SK-N-SH (cell line): ENCODE results near the gene SEC14L6. TPM values are rescaled to one million over a fixed set of nuclear protein-coding genes. Genes with fewer than 3 reads are reported as not detected.
"Not testable (repeated sequence)": the region's sequence is repeated elsewhere in the genome, so short reads cannot be mapped to it uniquely, and the experiment has no call there.

ENCODE experiments used
- CTCF ChIA-PET: fragments of 300-600, 350-600 bp; formaldehyde crosslinking; extraction: SDS; loops from one replicate; lab custom pipeline; 2021; lab: Yijun Ruan, JAX
- POLR2A ChIA-PET: fragments of 350-600 bp; sonication (Branson Sonifier 250); formaldehyde crosslinking; extraction: SDS; loops from one replicate; lab custom pipeline; 2020; ENCODE audit warnings: antibody characterized with exemption, inconsistent platforms; lab: Yijun Ruan, JAX
- DNase-seq: peaks from one replicate; pipeline ENCODE4 v3.0.0; 2012
- H2AFZ ChIP-seq: fragments of 200-600 bp; sonication (generic); 2 replicates; pipeline ENCODE4 v1.8.1; 2016; ENCODE audit warnings: antibody characterized with exemption, mild to moderate bottlenecking, low read depth
- H3F3A ChIP-seq: fragments of 200-600 bp; sonication (generic); replicated peaks from 2 replicates; pipeline ENCODE3; 2016; ENCODE audit warnings: antibody characterized with exemption, mild to moderate bottlenecking; ENCODE audit not compliant: insufficient read depth
- H3K27ac ChIP-seq, 2 experiments: fragments of 200-500 bp in 1 of 2; fragments of 200-600 bp in 1 of 2; sonication (Bioruptor generic) in 1 of 2; sonication (generic), shearing (Covaris generic) in 1 of 2; 2 replicates each; pipeline versions ENCODE4 v1.5.1 to v1.6.1; 2014 to 2016; ENCODE audit warnings: low read depth in 2 of 2, inconsistent platforms in 1 of 2, low read length in 1 of 2, mild to moderate bottlenecking in 1 of 2, mixed read lengths in 1 of 2
- H3K27me3 ChIP-seq: fragments of 200-600 bp; sonication (generic), shearing (Covaris generic); 2 replicates; pipeline ENCODE4 v1.6.1; 2016; ENCODE audit warnings: mixed run types; ENCODE audit not compliant: insufficient read depth
- H3K36me3 ChIP-seq, 2 experiments: fragments of 200-500 bp in 1 of 2; fragments of 200-600 bp in 1 of 2; sonication (Bioruptor generic) in 1 of 2; sonication (generic) in 1 of 2; replicated peaks in 1 of 2; 2 replicates each; pipeline versions ENCODE3 to v1.5.1; 2014 to 2016; ENCODE audit warnings: low read length in 1 of 2, mild to moderate bottlenecking in 1 of 2; ENCODE audit not compliant: insufficient read depth in 2 of 2, control insufficient read depth in 1 of 2
- H3K4me1 ChIP-seq, 2 experiments: fragments of 200-500 bp in 1 of 2; fragments of 200-600 bp in 1 of 2; sonication (Bioruptor generic) in 1 of 2; sonication (generic), shearing (Covaris generic) in 1 of 2; 2 replicates each; pipeline versions ENCODE4 v1.5.1 to v1.6.1; 2014 to 2016; ENCODE audit warnings: low read depth in 1 of 2, low read length in 1 of 2, mixed run types in 1 of 2; ENCODE audit not compliant: insufficient read depth in 2 of 2, control insufficient read depth in 1 of 2
- H3K4me2 ChIP-seq: fragments of 200-600 bp; sonication (generic), shearing (Covaris generic); 2 replicates; pipeline ENCODE4 v1.6.1; 2017; ENCODE audit warnings: mixed run types
- H3K4me3 ChIP-seq, 2 experiments: fragments of 200-500 bp in 1 of 2; fragments of 200-600 bp in 1 of 2; sonication (Bioruptor generic) in 1 of 2; sonication (generic), shearing (Covaris generic) in 1 of 2; 2 replicates each; pipeline versions ENCODE4 v1.5.1 to v1.8.1; 2014 to 2016; ENCODE audit warnings: low read depth in 2 of 2, inconsistent platforms in 1 of 2, low read length in 1 of 2, mild to moderate bottlenecking in 1 of 2, mixed read lengths in 1 of 2, moderate library complexity in 1 of 2
- H3K79me2 ChIP-seq: fragments of 200-600 bp; sonication (generic); 2 replicates; pipeline ENCODE4 v1.8.1; 2017; ENCODE audit warnings: mild to moderate bottlenecking; ENCODE audit not compliant: insufficient read depth
- H3K9ac ChIP-seq: fragments of 200-600 bp; sonication (generic); 2 replicates; pipeline ENCODE4 v1.6.1; 2017; ENCODE audit warnings: mixed run types
- H3K9me2 ChIP-seq: fragments of 200-600 bp; sonication (generic); 2 replicates; pipeline ENCODE4 v1.6.1; 2017; ENCODE audit warnings: mixed run types
- H3K9me3 ChIP-seq: fragments of 200-600 bp; sonication (generic); 2 replicates; pipeline ENCODE4 v1.6.1; 2017; ENCODE audit warnings: mixed run types, mild to moderate bottlenecking, moderate library complexity
- H4K20me1 ChIP-seq: fragments of 200-600 bp; sonication (generic); 2 replicates; pipeline ENCODE4 v1.6.1; 2017; ENCODE audit warnings: mild to moderate bottlenecking, mixed run types; ENCODE audit not compliant: insufficient read depth
- ELF1 ChIP-seq: IDR thresholded peaks from 2 replicates; pipeline ENCODE4 v1.4.0; 2012
- EP300 ChIP-seq, 2 experiments: IDR thresholded peaks; 2 replicates each; pipeline versions ENCODE4 v1.4.0 to v1.6.1; 2012; ENCODE audit warnings: borderline replicate concordance in 1 of 2, low read depth in 1 of 2, low read length in 1 of 2
- EZH2phosphoT487 ChIP-seq: fragments of 200-600 bp; sonication (generic); IDR thresholded peaks from 2 replicates; pipeline ENCODE4 v1.6.1; 2017; ENCODE audit warnings: low read depth, mixed run types, mild to moderate bottlenecking, antibody characterized with exemption, moderate library complexity, borderline replicate concordance
- FOXJ3 ChIP-seq: sonication (generic); formaldehyde crosslinking; IDR thresholded peaks from 2 replicates; pipeline ENCODE4 v1.5.1; 2020; ENCODE audit warnings: mild to moderate bottlenecking, missing genetic modification reagents
- FOXM1 ChIP-seq: IDR thresholded peaks from 2 replicates; pipeline ENCODE4 v1.4.0; 2012; ENCODE audit warnings: low read depth, mild to moderate bottlenecking
- IRF3 ChIP-seq: fragments of 150-350 bp; IDR thresholded peaks from 2 replicates; pipeline ENCODE4 v1.6.1; 2016; ENCODE audit warnings: mild to moderate bottlenecking, low read depth, low read length
- MAX ChIP-seq: IDR thresholded peaks from 2 replicates; pipeline ENCODE4 v1.4.0; 2012; ENCODE audit warnings: low read depth
- NFIC ChIP-seq: IDR thresholded peaks from 2 replicates; pipeline ENCODE4 v1.4.0; 2012; ENCODE audit warnings: borderline replicate concordance
- NRF1 ChIP-seq: IDR thresholded peaks from 2 replicates; pipeline ENCODE4 v1.6.1; 2012; ENCODE audit warnings: low read depth, mild to moderate bottlenecking, low read length
- REST ChIP-seq: IDR thresholded peaks from 2 replicates; pipeline ENCODE4 v1.6.1; 2012; ENCODE audit warnings: mild to moderate bottlenecking, low read depth, low read length, moderate library complexity
- RXRA ChIP-seq: IDR thresholded peaks from 2 replicates; pipeline ENCODE4 v1.4.0; 2012; ENCODE audit warnings: low read depth, mild to moderate bottlenecking, borderline replicate concordance
- SIN3A ChIP-seq: IDR thresholded peaks from 2 replicates; pipeline ENCODE4 v1.6.1; 2012; ENCODE audit warnings: low read depth, mild to moderate bottlenecking, low read length, moderate library complexity, borderline replicate concordance
- TAF1 ChIP-seq: IDR thresholded peaks from 2 replicates; pipeline ENCODE4 v1.6.1; 2012; ENCODE audit warnings: low read depth, mild to moderate bottlenecking, low read length, moderate library complexity, borderline replicate concordance
- TCF12 ChIP-seq: IDR thresholded peaks from 2 replicates; pipeline ENCODE4 v1.4.0; 2012
- TEAD4 ChIP-seq: IDR thresholded peaks from 2 replicates; pipeline ENCODE4 v1.4.0; 2012; ENCODE audit warnings: mild to moderate bottlenecking, borderline replicate concordance; ENCODE audit not compliant: insufficient read depth
- USF1 ChIP-seq: IDR thresholded peaks from 2 replicates; pipeline ENCODE4 v1.4.0; 2012; ENCODE audit warnings: low read depth, borderline replicate concordance
- YY1 ChIP-seq: IDR thresholded peaks from 2 replicates; pipeline ENCODE4 v1.4.0; 2012; ENCODE audit warnings: low read depth, mild to moderate bottlenecking
- WGBS: methylation state at CpG from one replicate; pipeline ENCODE4 v1.1.6; 2017; ENCODE audit warnings: low lambda C conversion rate; 5-methylcytosine and 5-hydroxymethylcytosine counted together
- polyA plus RNA-seq, 3 experiments: library from polyadenylated mRNA; depleted of rRNA; stranded (reverse); fragments of >200 nt; gene quantifications; 2 replicates each; pipeline ENCODE4 v1.2.3, GENCODE V29; 2012

The SEC14L6 gene
- polyA plus RNA-seq, 1 of the 3 experiments (the other 2 are of a cell fraction) = not detected

GRCh38 chr22:30592360-30592713 is 45.8 kb upstream of the SEC14L6 start:
- Histone ChIP-seq H2AFZ (peak overlapping the region; percentile 73; the same call in 1 of the 2 replicates), H3K4me2 (peak overlapping the region; percentile 78; the same call in 1 of the 2 replicates), H3K4me1 (peaks cover 3 to 11% of the 10 kb centered on the region in 2 experiments; a peak in 3 of 4 replicates)
- 0 out of 2 replicates have a peak, but pooled peaks have one; percentile 3 for TF ChIP-seq SIN3A
- TF ChIP-seq, all 33 proteins: peak for 1; not testable (repeated sequence) for 32
- H3K27me3 ChIP-seq, H3K9me3 ChIP-seq, DNase-seq, H3F3A ChIP-seq, H3K9ac ChIP-seq, H3K9me2 ChIP-seq: not testable (repeated sequence)
- CTCF ChIA-PET = interaction anchor here (1.1 to 2.3 kb wide), 6 partner anchors 10 to 493 kb away, joined by 3 to 13 read pairs (median 5); partner anchors contain the start of gene SLC35E4
- peak overlapping the region in 1 of 2 experiments; percentile 80; a peak in 2 of 4 replicates for H3K27ac ChIP-seq
- H4K20me1 ChIP-seq = peaks cover 15% of the 10 kb centered on the region; the same call in 1 of the 2 replicates
- H3K36me3 ChIP-seq = peaks cover 15 to 20% of the 10 kb centered on the region in 2 experiments
- WGBS = 32% methylated on average over 18 of the region's 18 CpGs
- peaks cover 39% of the 10 kb centered on the region for H3K79me2 ChIP-seq
- H3K4me3 ChIP-seq = peak overlapping the region; percentile 20 to 51; a peak in 3 of 4 replicates
- POLR2A ChIA-PET = interaction anchor here (0.7 to 1.9 kb wide), 7 partner anchors 11 to 169 kb away, joined by 3 to 6 read pairs (median 5); partner anchors contain the start of gene TCN2

- Histone ChIP-seq H3K36me3 (peaks cover 21 to 25% of the 10 kb centered on the region in 2 experiments), H3K27me3 (peaks cover 8% of the 10 kb centered on the region; the same call in 1 of the 2 replicates), H3K4me3 (peak within 1 kb of the TSS; percentile 71 to 91), H3K27ac (peak within 1 kb of the TSS; percentile 80 to 94), H3K9me3 (no peaks in the 10 kb centered on the region), H2AFZ (peak within 1 kb of the TSS; percentile 73; the same call in 1 of the 2 replicates), H3K4me2 (peak within 1 kb of the TSS; percentile 78), H3K4me1 (peaks cover 3 to 11% of the 10 kb centered on the region in 2 experiments; a peak in 3 of 4 replicates), H3K9me2 (no peaks in the 10 kb centered on the region), H3K9ac (peak within 1 kb of the TSS; percentile 84), H4K20me1 (peaks cover 15% of the 10 kb centered on the region; the same call in 1 of the 2 replicates), H3K79me2 (peaks cover 43% of the 10 kb centered on the region), H3F3A (no peaks in the 10 kb centered on the region)
- peak; percentile 95 for DNase-seq
- CTCF ChIA-PET = interaction anchor here (0.9 to 2.3 kb wide), 8 partner anchors 10 to 493 kb away, joined by 3 to 13 read pairs (median 4); partner anchors contain the start of gene SLC35E4
- POLR2A ChIA-PET = interaction anchor here (0.7 to 1.9 kb wide), 9 partner anchors 10 to 168 kb away, joined by 3 to 6 read pairs (median 3); partner anchors contain the start of gene TCN2
- under 1% methylated on average over 40 of the region's 49 CpGs for WGBS
- TF ChIP-seq FOXJ3 (no peak), EZH2phosphoT487 (no peak), FOXM1 (no peak), TAF1 (peak; percentile 62; the same call in 1 of the 2 replicates), YY1 (no peak), USF1 (peak; percentile 83), RXRA (no peak), EP300 (IDR thresholded peaks at IDR 0.05; ENCODE audit: borderline replicate concordance in 1 of 2, low read depth in 1 of 2, low read length in 1 of 2) (no peak), ELF1 (peak; percentile 99), NRF1 (peak; percentile 67), REST (no peak), TEAD4 (no peak), NFIC (no peak), MAX (peak; percentile 98), IRF3 (no peak), TCF12 (no peak)
These were observed 45.2 kb upstream of the SEC14L6 start, which contains the start of gene PES1 for GRCh38 chr22:30591588-30592359. Gene PES1, minus strand, starts transcription at chr22:30591910. Its CDS starts 77 bp downstream, at chr22:30591833.
